BJ (cell line): ENCODE data around the gene SIPA1L3. TPM values are rescaled to one million over a fixed set of nuclear protein-coding genes. Genes with fewer than 3 reads are reported as not detected.

Source experiments
- CTCF ChIA-PET: fragments of 350-600 bp; formaldehyde crosslinking; extraction: SDS; loops from one replicate; lab custom pipeline; 2021; ENCODE audit warnings: antibody characterized with exemption, inconsistent platforms; lab: Yijun Ruan, JAX
- POLR2A ChIA-PET: fragments of 300-600 bp; sonication (Branson Sonifier 250); formaldehyde crosslinking; extraction: SDS; loops from one replicate; lab custom pipeline; 2021; ENCODE audit warnings: antibody characterized with exemption; lab: Charles Lee
- DNase-seq: peaks from one replicate; pipeline ENCODE4 v3.0.0-alpha.2; 2011; ENCODE audit warnings: low read depth
- H3K27me3 ChIP-seq: 2 replicates; pipeline ENCODE4 v1.6.0; 2011; ENCODE audit warnings: low read length; ENCODE audit not compliant: control insufficient read depth, insufficient read depth
- H3K36me3 ChIP-seq: 2 replicates; pipeline ENCODE4 v1.5.1; 2011; ENCODE audit warnings: low read length; ENCODE audit not compliant: control insufficient read depth, insufficient read depth
- H3K4me3 ChIP-seq: 2 replicates; pipeline ENCODE4 v1.5.1; 2011; ENCODE audit warnings: low read depth, mild to moderate bottlenecking, control low read depth, low read length
- CTCF ChIP-seq: IDR thresholded peaks from 2 replicates; pipeline ENCODE4 v1.5.1; 2011; ENCODE audit warnings: low read depth, mild to moderate bottlenecking, control low read depth, inconsistent platforms, low read length, moderate library complexity; ENCODE audit not compliant: insufficient read depth
- polyA plus RNA-seq: library from polyadenylated mRNA; depleted of rRNA; stranded (reverse); fragments of >200 nt; gene quantifications from 2 replicates; pipeline ENCODE4 v1.2.3, GENCODE V29; 2011

SIPA1L3 gene
- polyA plus RNA-seq, 1 experiment = 4.5 TPM

- ChIA-PET POLR2A (no interaction called here), CTCF (no interaction called here)
- no peak for TF ChIP-seq CTCF
- DNase-seq = no peak
- no peaks in the 10 kb centered on the region; the same call in 1 of the 2 replicates for H3K36me3 ChIP-seq
- H3K4me3 ChIP-seq = no peak overlapping the region
- H3K27me3 ChIP-seq = no peaks in the 10 kb centered on the region
Measured at GRCh38 chr19:37946132-37946531, 39.1 kb downstream of the SIPA1L3 start.

- H3K36me3 ChIP-seq = no peaks in the 10 kb centered on the region; the same call in 1 of the 2 replicates
- TF ChIP-seq CTCF = no peak
Measured at GRCh38 chr19:37947778-37948177, 40.8 kb downstream of the SIPA1L3 start.

GRCh38 chr19:37948362-37948761 is 41.4 kb downstream of the SIPA1L3 start:
- ChIA-PET CTCF (no interaction called here), POLR2A (no interaction called here)
- no peak for TF ChIP-seq CTCF
- no peaks in the 10 kb centered on the region; the same call in 1 of the 2 replicates for H3K36me3 ChIP-seq
- DNase-seq = no peak
- no peaks in the 10 kb centered on the region for H3K27me3 ChIP-seq
- H3K4me3 ChIP-seq = no peak overlapping the region

More at GRCh38 chr19:37947778-37948177, 40.8 kb downstream of the SIPA1L3 start:
- ChIA-PET POLR2A (no interaction called here), CTCF (no interaction called here)
- no peaks in the 10 kb centered on the region for H3K27me3 ChIP-seq
- no peak overlapping the region for H3K4me3 ChIP-seq
- DNase-seq = no peak

GRCh38 chr19:37950471-37951175 is 43.6 kb downstream of the SIPA1L3 start:
- ChIA-PET CTCF (interaction anchor here (1.3 kb wide), 1 partner anchor 11 kb away, joined by 3 read pairs; no protein-coding TSS in a partner anchor), POLR2A (interaction anchor here (0.6 kb wide), 1 partner anchor 40 kb away, joined by 18 read pairs; no protein-coding TSS in a partner anchor)
- no peaks in the 10 kb centered on the region; the same call in 1 of the 2 replicates for H3K36me3 ChIP-seq
- DNase-seq = no peak
- H3K27me3 ChIP-seq = no peaks in the 10 kb centered on the region
- no peak for TF ChIP-seq CTCF
- H3K4me3 ChIP-seq = no peak overlapping the region

- no peak for TF ChIP-seq CTCF
- CTCF ChIA-PET = no interaction called here
- Histone ChIP-seq H3K36me3 (no peaks in the 10 kb centered on the region; the same call in 1 of the 2 replicates), H3K27me3 (no peaks in the 10 kb centered on the region), H3K4me3 (no peak overlapping the region)
- POLR2A ChIA-PET = no interaction called here
- no peak for DNase-seq
Measured at GRCh38 chr19:37951816-37952210, 44.8 kb downstream of the SIPA1L3 start.
